Measurements from ENCODE around the gene FGF21. TPM values are rescaled to one million over a fixed set of nuclear protein-coding genes. Genes with fewer than 3 reads are reported as not detected.

FGF21 gene, protein sequence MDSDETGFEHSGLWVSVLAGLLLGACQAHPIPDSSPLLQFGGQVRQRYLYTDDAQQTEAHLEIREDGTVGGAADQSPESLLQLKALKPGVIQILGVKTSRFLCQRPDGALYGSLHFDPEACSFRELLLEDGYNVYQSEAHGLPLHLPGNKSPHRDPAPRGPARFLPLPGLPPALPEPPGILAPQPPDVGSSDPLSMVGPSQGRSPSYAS
- total RNA-seq (2022; extraction: Qiagen RNA extraction): not detected in 5 replicates

DNA sequence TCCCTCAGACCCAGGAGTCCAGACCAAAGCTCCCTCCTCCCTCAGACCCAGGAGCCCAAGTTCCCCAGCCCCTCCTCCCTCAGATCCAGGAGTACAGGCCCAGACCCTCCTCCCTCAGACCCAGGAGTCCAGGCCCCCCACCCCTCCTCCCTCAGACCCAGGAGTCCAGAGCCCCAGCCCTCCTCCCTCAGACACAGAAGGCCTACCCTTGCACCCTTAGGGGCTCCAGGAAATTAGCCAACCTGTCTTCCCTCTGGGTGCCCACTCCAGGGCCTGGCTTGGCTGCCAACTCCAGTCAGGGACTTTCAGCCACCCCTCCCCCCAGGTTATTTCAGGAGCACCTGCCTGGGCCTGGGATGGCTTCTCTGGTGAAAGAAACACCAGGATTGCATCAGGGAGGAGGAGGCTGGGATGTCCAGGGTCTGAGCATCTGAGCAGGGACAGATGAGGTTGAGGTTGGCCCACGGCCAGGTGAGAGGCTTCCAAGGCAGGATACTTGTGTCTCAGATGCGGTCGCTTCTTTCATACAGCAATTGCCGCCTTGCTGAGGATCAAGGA is at the start of gene FGF21:
Gene FGF21 (plus strand): TSS at position 441 of the 558 bp plus-strand sequence. CDS start 713 bp downstream, outside the sequence.

DNA sequence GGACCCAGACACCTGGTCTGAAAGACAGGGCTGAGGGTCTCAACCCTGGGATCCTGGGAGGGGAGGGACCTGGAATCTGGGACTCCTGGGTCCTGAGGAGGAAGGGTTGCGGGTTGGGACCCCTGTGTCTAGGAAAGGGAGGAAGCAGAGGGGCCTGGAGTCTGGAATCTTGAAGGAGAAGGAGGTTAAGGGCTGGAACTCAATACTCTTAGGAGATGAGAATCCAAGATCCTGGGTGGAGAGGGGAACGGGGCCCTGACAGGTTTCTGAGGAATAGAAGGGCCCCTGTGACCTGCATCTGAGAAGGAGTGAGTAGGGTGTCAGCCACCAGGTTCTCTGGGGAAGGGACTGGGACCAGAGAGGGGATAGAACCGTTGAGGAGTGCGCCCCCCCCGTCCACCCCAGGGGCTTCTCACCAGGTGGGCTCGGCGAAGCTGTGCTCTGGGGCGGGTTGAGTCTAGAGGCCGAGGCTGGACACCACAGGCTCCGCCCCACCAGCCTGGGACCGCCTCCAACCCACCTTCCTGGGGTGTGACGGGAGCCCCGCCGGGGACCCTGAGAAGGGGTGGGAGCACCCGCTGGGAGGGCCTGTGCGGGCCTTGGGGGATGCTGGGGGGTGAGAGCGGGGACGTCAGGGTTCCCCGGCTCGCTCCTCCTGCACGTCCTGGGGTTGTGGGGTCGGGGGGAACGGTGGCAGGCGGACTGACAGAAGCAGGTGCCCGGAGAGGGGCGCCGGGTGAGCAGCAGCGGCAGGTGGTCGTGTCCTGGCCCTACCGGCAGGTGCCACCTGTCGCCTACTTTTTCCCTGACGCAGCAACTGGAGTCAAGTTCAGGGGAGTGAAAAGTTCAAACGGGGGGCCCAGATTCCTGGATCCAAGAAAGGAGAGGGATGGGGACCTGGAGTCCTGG is 35.8 kb upstream of the FGF21 start, which contains the start of gene MAMSTR:
Gene MAMSTR (minus strand): TSS at position 463 of the 909 bp plus-strand sequence. CDS start 694 bp downstream, outside the sequence.

DNA sequence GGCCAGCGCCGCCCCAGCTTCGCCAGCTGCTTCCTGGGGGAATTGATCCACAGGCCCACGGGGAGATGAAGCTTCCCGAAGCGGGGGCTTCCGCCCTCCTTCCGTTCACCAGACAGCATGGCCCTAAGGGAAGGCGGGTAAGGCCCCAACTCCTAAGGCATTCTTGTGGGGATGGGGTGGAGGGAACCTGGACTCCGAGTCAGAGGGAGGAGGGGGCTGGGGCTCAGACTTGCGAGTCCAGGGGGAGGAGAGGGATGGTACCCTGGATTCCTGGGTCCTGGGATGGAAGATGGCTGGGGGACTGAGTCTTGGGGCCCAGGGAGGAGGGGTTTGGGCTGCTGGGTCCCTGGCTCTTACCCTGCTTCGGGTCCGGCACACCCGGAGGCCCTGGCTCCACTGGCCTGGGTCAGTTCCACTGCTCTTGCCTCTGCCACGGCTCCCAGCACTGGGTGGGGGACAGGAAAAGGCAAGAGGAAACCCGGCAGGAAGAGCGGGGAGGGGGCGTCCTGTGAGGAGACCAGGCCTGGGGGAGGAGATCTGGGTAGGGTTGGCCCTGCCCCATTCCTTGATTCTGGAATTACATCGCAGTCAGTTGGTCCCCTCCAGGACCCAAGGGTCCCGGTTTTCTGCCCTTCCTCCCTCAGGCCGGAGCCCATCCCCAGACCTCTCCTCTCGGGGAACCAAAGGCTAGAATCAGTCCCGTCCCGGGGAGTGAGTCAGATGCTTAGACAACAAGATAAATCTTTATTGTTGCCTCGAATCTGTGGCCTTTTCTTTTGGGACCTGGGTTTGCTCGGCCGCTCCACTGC is 15.0 kb upstream of the FGF21 start, which contains the start of gene RASIP1:
Gene RASIP1 (minus strand): TSS at position 447 of the 809 bp plus-strand sequence. CDS start 328 bp downstream, at position 119.

DNA sequence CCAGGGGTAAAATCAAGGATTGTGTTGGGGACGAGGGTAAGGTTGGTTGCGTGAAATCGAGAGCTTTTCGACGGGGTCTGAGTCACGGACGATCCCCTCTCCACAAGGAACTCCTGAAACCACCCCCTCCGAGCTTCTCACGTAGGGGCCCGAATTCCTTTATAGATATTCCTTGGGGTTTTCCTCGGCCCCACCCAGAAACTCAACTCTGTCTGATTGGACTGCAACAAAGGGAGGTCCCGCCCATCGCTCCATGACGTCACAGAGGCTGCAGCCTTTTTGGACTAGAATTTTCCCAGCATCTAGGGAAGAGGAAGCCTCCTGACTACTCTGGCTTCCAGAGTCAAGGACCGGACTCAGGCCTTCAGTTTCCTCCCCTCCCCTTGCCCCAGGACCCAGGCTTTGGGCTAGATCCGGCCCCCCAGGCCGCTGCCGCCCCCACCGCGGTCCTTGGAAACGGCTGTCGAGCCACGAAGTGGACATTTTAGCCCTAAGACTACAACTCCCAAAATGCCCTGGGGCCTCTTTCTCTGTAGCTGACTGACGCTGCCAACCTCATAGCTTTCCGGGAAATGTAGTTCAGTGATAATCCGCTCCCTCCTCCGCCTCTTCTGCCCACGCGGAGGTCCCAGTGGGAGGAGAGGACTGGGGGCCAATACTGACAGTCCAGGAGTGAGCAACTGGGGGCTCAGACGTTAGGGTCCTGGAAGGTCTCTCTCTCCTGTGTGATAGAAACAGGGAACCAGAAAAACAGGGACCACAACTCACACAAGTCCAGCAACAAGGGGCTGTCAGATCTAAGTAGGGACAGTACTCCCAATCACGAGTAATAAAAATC is 8.4 kb upstream of the FGF21 start, which contains the start of gene IZUMO1:
Gene IZUMO1 (minus strand): TSS at position 172 of the 838 bp plus-strand sequence. CDS start 1,050 bp downstream, outside the sequence.

DNA sequence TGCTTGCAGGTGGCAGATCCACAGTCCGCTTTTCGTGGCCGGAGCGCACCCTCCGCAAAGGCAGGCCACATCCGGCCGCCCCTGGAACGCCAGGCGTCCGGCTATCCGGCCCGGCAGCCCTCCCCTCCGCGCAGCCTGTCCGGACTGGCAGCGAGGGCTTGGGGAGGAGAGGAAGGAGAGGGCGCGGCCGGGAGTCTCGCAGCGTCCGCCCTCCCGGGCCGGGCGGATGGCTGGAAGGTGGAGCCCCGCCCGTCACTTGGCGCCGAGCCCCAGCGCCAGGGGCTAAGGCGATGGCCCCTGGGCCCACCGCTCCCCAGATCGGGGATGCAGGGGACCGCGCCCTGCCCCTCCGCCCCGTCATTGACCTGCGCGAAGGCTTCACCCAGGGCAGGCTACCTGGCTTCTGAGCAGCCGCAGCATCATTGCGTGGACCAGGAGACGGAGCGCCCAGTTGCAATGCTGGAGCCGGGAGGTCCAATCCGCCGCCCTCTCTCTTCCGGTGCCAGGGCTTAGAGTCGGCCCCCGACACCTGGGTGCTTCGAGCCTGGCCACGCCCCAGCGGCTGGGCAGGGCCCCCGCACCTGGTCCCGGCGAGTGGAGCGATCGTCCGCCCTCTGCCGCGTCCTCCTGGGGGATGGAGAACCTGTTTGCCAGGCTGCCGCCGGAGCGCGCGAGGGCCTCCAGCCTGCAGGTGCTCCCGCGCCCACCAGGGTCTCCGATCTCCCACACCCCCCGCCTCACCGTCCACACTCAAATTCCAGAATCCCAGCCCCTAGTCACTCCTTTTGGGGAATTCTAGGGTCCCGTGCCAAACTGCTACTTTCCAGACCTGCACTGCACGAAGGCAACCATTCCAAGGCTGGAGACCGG is 2.6 kb upstream of the FGF21 start, which contains the start of gene FUT1:
Gene FUT1 (minus strand): TSS at position 146 of the 870 bp plus-strand sequence. CDS start 1,360 bp downstream, outside the sequence.

Other genes starting within 250 kb of the FGF21 start
- 2.8 to 5.4 TPM (median 4.8 TPM) in 5 replicates for gene LMTK3, start 243.7 kb upstream of the FGF21 start, total RNA-seq (2022; extraction: Qiagen RNA extraction)
- gene SULT2B1, start 203.4 kb upstream of the FGF21 start, total RNA-seq (2022; extraction: Qiagen RNA extraction): 12.8 to 18.0 TPM (median 16.4 TPM) in 5 replicates
- gene SPACA4, start 148.8 kb upstream of the FGF21 start, total RNA-seq (2022; extraction: Qiagen RNA extraction): 0.20 TPM in 1 of 5 replicates, not detected in the others
- 0.07 to 0.35 TPM (median 0.25 TPM) in 4 of 5 replicates, not detected in the other for gene FAM83E, start 140.4 kb upstream of the FGF21 start, total RNA-seq (2022; extraction: Qiagen RNA extraction)
- 3,152 to 3,709 TPM (median 3,369 TPM) in 5 replicates for gene RPL18, start 136.3 kb upstream of the FGF21 start, total RNA-seq (2022; extraction: Qiagen RNA extraction)
- gene SPHK2, start 136.0 kb upstream of the FGF21 start, total RNA-seq (2022; extraction: Qiagen RNA extraction): 11.7 to 18.9 TPM (median 16.8 TPM) in 5 replicates
- 1.8 to 2.8 TPM (median 2.6 TPM) in 5 replicates for gene DBP, start 118.1 kb upstream of the FGF21 start, total RNA-seq (2022; extraction: Qiagen RNA extraction)
- 9.4 to 11.1 TPM (median 11.0 TPM) in 5 replicates for gene CA11, start 109.3 kb upstream of the FGF21 start, total RNA-seq (2022; extraction: Qiagen RNA extraction)
- gene NTN5, start 82.5 kb upstream of the FGF21 start, total RNA-seq (2022; extraction: Qiagen RNA extraction): 0.17 to 0.30 TPM (median 0.28 TPM) in 4 of 5 replicates, not detected in the other
- gene FUT2, start 59.6 kb upstream of the FGF21 start, total RNA-seq (2022; extraction: Qiagen RNA extraction): not detected in 5 replicates
- 0.47 to 0.76 TPM (median 0.61 TPM) in 5 replicates for gene MAMSTR, start 35.8 kb upstream of the FGF21 start, total RNA-seq (2022; extraction: Qiagen RNA extraction)
- 0.32 to 0.65 TPM (median 0.57 TPM) in 5 replicates for gene RASIP1, start 14.9 kb upstream of the FGF21 start, total RNA-seq (2022; extraction: Qiagen RNA extraction)
- gene IZUMO1, start 8.6 kb upstream of the FGF21 start, total RNA-seq (2022; extraction: Qiagen RNA extraction): not detected in 5 replicates
- 0.05 to 0.14 TPM (median 0.06 TPM) in 5 replicates for gene FUT1, start 2.9 kb upstream of the FGF21 start, total RNA-seq (2022; extraction: Qiagen RNA extraction)
- gene BCAT2, start 55.5 kb downstream of the FGF21 start, total RNA-seq (2022; extraction: Qiagen RNA extraction): 52.3 to 64.2 TPM (median 60.2 TPM) in 5 replicates
- 12.0 to 18.1 TPM (median 15.2 TPM) in 5 replicates for gene HSD17B14, start 81.0 kb downstream of the FGF21 start, total RNA-seq (2022; extraction: Qiagen RNA extraction)
- 1.7 to 2.3 TPM (median 1.9 TPM) in 5 replicates for gene PLEKHA4, start 113.1 kb downstream of the FGF21 start, total RNA-seq (2022; extraction: Qiagen RNA extraction)
- gene PPP1R15A, start 116.9 kb downstream of the FGF21 start, total RNA-seq (2022; extraction: Qiagen RNA extraction): 82.7 to 145 TPM (median 110 TPM) in 5 replicates
- not detected in 5 replicates for gene TULP2, start 143.2 kb downstream of the FGF21 start, total RNA-seq (2022; extraction: Qiagen RNA extraction)
- gene NUCB1, start 144.8 kb downstream of the FGF21 start, total RNA-seq (2022; extraction: Qiagen RNA extraction): 199 to 226 TPM (median 220 TPM) in 5 replicates
- 1.3 to 1.7 TPM (median 1.5 TPM) in 5 replicates for gene DHDH, start 178.2 kb downstream of the FGF21 start, total RNA-seq (2022; extraction: Qiagen RNA extraction)
- 293 to 394 TPM (median 360 TPM) in 5 replicates for gene BAX, start 199.4 kb downstream of the FGF21 start, total RNA-seq (2022; extraction: Qiagen RNA extraction)
- 17,379 to 25,407 TPM (median 19,575 TPM) in 5 replicates for gene FTL, start 209.8 kb downstream of the FGF21 start, total RNA-seq (2022; extraction: Qiagen RNA extraction)
- 19.0 to 21.9 TPM (median 19.6 TPM) in 5 replicates for gene GYS1, start 237.8 kb downstream of the FGF21 start, total RNA-seq (2022; extraction: Qiagen RNA extraction)
- 223 to 246 TPM (median 237 TPM) in 5 replicates for gene RUVBL2, start 238.4 kb downstream of the FGF21 start, total RNA-seq (2022; extraction: Qiagen RNA extraction)

Measured in A549 treated with CORT108297 at 1 μM for 4 hours (cell line).